HuH-7 (cell line): Measurements from ENCODE around the gene POLK.
"Not testable (repeated sequence)": the region's sequence is repeated elsewhere in the genome, so short reads cannot be mapped to it uniquely, and the experiment has no call there.

Source experiments
- DNase-seq: peaks from one replicate; pipeline ENCODE4 v3.0.0; 2011; ENCODE audit warnings: low spot score

Gene POLK

DNA sequence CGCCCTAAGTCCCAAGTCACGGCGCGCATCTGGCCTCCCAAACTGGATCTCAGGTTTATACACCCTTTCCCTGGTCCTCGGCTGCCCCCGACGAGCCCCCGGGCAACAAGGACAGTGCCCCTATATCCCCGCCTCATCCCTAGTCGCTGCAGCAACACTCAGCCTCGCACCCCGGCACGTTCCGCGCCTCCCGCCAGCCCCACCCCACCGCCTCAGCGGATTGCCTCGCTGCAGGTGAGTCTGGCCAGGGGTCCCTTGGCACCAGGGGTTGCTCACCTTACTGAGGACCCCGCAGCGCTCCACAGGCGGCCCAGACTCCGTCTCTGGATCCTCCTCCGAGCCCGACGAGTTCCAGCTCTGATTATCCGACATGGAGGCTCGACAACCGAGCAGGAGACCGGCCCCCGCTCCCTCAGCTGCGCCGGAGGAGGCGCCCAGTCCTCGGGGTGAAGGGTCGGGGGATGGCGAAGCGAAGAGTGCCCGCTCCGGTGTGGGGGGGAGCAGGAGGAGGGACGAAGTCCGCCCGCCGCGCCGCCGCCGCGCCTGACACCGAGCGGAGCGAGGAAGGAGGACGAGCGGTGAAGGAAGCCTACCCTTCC lies 756 bp upstream of the POLK start:
- DNase-seq, result peak; percentile 33

DNA sequence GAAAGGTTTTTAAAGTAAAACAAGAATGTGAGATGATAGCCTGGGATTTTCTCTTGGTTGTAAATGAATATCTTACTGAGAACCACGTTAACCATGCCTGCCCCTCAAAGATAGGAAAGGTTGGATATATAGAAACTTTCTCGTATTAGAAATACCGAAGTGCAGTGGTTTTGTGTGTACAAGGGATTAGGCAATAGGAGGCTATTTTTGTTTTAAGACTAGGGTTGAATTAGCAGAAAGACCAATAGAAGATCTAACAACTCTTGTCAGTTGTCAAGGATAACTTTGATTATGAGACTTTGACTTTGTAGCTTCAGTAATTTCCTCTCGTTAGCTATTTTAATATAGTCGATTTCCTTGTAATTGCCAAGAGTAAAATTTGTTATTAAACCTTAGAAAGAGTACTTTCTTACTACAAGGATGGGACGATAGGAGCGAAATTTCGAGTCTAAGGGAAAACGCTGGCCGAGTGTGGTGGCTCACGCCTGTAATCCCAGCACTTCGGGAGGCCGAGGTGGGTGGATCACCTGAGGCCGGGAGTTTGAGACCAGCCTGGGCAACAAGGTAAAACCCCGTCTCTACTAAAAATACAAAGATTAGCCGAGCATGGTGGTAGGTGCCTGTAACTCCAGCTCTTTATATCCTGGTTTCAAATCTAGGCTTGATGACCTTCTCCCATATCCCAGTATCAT lies 838 bp downstream of the POLK start:
- DNase-seq, result no peak

DNA sequence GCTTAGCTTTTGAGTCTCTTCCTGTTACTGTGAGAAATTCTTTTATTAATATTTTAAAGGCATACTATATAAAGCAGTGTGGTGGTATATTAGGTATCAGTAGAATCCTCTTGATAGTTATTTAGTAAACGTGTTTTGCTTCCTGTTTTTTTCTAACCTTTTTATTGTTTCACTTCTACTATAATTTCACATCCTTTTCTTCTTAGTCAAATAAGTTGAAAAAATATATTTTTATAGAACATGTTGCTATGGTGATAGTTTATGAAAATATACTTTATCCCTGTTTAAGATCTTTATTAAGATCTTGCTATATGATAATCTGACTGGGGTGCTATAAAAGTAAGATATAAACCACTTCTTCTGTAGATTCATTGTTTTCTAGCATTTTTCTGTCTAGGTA lies 2.1 kb downstream of the POLK start:
- no peak for DNase-seq

DNA sequence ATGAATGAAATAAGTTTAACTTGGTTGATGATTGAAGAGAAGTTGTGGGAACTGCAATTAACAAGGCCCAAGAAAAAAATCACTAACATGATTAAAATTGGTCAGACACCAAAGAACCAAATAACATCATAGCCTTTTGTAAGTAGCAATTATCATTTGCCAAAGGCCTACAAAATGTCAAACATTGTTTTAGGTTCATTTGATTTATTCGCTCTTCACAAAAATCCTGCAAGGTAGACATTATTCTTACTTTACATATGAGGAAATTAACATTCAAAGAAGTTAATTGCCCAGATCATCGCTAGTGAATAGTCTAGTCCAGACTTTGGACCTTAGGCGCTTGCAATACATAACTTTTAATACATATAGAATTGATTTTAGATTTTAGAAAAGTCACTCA lies 2.6 kb downstream of the POLK start:
- DNase-seq, result no peak

DNA sequence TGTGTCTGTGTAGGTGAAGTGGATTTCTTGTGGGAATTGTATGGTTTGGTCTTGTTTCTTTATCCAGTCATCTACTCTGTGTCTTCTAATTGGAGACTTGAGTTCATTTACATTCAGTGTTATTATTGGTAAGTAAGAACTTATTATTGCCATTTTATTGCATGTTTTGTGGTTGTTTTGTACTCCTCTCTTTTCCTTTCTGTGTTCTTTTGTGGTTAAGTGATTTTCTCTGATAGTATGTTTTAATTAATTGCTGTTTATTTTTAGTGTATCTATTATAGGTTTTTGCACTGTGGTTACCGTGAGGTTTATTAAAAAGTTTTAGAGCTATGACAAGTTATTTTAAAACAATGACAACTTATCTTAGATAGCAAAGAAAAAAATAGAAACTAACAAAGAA lies 8.1 kb downstream of the POLK start:
- DNase-seq, result no peak

DNA sequence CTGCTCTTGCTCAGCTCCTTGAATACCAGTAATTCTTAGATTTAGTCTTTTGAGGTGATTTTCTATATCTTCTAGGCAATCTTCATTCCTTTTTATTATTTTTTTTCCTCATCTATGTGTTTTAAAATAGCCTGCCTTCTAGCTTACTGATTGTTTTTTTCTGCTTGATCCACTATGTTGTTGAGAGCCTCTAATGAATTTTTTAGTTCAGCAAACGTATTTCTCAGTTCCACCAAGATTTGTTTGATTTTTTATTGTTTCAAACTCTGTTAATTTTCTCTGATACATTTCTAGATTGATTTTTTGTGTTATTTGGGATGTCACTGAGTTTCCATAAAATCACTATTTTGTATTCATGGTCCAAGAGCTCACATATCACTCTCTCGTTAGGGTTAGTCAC lies 9.5 kb downstream of the POLK start:
- no peak for DNase-seq

DNA sequence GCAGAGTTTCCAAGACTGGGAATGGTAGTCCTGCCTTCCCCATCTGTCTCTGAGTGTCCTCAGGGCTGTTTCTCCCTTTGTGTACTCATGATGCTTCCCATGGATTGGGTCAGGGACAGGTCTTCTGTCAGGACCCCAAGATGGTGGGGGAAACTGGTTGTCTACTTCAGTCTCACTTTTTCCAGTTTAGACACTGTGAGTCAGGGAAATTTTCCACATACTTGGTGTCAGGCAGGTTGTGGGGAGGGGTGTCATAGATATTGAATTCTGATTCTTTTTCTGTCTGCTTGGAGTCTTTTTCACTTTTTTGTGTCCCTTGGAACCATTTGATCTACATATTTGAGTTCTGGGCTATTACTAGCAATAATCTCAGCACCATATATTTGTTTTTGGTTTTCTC lies 10.3 kb downstream of the POLK start:
- DNase-seq, result no peak

DNA sequence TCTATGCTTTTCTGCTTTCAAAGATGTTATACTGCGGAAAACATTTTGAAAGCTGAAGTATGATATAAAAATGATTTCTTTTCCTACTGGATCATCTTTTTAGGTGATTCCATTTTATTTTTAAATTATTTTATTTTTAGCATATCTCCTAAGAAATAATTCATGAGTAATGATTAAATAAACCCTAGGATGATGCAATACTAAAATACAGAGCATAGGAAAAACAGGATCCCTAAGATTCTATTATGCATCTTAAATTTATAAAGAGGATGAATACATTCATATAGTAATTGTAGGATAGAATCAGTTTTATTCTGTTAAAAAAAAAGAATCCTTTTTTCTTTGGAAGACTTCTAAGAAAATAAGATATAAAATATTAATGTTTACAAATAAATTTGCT lies 10.9 kb downstream of the POLK start:
- no peak for DNase-seq

DNA sequence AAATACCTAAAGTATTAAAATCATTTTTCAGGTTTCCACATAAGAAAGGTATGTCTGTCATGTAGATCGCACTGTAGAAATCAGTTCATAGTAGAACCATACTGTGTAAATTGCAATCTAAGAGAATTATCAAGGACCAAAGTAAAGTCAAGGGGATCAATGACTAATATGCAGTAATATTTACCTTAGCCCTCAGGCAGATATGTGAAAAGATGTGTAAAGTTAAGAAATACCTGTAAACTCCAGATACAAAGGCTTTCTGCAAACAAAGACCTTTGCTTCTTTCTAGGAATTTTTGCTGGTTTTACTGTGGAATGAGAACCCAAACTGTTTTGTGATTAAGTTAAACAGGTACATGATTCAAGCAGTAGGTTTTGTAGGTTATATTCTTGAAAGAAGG lies 11.6 kb downstream of the POLK start:
- no peak for DNase-seq

DNA sequence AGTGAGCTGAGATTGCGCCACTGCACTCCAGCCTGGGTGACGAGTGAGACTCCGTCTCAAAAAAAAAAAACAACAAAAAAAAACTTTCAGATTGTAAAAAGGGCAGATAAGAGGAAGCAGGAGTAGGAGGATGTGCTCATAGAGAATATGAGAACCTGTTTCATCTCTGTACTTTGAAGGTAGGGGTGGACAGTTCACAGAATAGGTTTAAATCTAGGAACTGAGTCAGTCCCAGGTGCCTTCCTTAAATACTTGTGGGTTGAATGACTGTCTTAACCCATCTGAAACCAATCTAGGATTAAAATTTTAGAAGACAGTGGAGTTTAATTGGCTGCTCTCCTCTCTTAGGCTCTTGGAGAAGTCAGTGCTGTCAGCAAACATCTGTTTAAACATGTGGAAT lies 12.4 kb downstream of the POLK start:
- DNase-seq, result no peak

DNA sequence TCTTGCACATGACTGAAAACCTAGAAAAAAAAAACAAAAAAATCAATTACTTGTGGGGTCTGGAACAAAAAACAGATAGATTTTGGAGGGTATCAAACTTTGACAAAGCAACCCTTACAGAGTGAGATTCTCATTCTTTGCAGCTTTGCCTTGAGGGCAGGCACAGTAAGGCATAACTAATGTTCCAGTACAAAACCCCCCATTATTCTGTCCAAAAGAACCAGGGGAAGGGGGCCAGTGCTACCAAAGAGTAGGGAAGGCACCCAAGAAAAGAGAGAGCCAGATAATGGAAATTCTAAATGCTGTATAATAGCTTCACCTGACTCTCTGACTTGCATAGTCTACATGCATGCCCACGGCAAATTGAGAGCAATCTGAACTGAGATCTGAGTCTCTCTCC lies 12.9 kb downstream of the POLK start:
- no peak for DNase-seq

DNA sequence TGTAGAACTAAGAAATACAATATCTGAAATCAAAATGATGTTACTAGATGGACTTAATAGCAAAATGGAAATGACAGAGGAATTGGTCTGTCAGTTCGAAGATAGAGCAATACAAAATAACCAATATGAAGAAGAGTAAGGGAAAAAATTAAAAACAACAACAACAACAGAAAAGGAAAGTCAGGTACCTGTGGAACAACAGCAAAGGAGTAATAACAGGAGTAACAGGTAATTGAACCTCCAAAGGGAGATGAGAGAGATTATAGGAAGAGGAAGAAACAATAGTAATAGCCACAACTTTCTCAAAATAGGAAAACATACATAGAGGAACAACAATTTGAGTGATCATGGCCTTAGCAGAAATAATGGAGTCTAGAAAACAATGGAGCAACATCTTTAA lies 13.7 kb downstream of the POLK start:
- no peak for DNase-seq

DNA sequence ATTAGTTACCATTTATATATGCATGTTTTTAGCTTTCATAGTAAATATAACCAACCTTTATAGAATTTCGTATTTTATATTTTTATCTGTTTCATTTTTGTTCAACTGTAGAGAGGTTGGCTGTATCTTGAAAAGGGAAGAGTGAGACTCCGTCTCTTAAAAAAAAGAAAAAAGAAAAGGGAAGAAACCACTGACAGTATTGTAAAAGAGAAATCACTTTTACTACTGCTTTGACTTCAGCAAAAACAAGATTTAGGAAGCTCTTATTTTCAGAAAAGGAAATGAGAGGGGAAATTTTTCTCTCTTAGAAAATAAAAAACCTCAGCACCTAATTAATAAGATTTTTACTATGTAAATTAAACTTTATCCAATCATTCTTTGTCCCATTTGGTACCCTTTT lies 14.4 kb downstream of the POLK start:
- no peak for DNase-seq

DNA sequence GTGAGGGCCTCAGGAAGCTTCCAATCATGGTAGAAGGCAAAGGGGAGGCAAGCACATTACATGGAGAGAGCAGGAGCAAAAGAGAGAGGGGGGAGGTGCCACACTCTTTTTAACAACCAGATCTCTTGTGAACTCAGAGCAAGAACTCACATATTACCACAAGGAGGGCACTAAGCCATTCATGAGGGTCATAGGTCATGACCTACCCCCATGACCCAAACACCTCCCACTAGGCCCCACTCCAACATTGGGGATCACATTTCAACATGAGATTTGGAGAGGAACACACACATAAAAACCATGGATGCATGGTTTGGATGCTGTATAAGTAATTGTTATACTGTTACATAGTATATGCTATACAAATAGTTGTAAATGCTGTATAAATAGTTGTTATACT lies 17.5 kb downstream of the POLK start:
- no peak for DNase-seq

DNA sequence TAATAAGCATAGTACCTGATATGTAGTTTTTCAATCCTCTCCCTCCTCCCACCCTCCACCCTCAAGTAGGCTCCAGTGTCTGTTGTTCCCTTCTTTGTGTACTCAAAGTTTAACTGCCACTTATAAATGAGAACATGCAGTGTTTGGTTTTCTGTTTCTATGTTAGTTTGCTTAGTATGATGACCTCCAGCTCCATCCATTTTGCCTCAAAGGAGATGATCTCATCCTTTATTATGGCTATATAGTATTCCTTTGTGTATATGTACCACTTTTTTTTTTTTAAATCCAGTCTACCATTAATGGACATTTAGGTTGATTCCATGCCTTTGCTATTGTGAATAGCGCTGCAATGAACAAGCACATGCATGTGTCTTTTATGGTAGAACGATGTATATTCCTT lies 20.5 kb downstream of the POLK start:
- DNase-seq, result no peak

DNA sequence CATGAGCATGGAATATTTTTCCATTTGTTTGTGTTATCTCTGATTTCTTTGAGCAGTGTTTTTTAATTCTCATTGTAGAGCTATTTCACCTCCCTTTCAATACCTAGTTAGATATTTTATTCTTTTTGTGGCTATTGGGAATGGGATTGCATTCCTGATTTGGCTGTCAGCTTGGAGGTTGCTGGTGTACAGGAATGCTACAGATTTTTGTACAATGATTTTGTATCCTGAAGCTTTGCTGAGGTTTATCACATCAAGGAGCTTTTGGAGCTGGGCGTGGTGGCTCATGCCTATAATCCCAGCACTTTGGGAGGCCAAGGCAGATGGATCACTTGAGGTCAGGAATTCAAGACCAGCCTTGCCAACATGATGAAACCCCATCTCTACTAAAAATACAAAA lies 22.0 kb downstream of the POLK start:
- not testable (repeated sequence) for DNase-seq

DNA sequence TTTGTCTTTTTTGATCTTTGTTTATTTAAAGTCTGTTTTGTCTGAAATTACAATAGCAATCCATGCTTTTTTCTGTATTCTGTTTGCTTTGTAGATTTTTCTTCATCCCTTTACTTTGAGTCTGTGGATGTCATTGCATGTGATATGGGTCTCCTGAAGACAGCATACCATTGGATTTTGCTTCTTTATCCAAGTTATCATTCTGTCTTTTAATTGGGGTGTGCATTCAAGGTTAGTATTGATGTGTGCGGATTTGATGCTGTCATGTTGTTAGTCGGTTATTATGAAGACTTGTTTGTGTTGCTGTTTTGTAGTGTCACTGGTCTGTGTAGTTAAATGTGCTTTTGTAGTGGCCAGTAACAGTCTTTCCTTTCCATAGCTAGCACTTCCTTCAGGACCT lies 23.0 kb downstream of the POLK start:
- no peak for DNase-seq

DNA sequence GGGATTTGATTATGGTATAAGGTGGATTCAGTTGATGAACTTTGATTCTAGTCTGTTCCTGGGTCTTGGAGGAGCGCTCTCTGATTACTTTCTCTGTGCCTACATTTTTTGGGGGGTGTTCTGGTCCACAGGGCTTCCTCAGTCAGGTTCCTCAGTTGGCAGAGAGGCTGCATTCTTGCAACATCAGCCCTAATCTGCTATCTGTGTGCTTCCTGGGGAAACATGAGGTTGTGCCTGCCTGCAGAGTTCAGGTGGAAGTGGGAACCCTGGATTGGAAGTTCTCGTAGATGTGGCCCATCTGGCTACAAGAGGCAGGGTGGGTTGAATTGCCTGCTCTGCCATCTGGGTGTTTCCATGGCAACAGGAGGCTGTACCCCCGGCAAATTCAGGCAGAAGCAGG lies 24.5 kb downstream of the POLK start:
- no peak for DNase-seq

DNA sequence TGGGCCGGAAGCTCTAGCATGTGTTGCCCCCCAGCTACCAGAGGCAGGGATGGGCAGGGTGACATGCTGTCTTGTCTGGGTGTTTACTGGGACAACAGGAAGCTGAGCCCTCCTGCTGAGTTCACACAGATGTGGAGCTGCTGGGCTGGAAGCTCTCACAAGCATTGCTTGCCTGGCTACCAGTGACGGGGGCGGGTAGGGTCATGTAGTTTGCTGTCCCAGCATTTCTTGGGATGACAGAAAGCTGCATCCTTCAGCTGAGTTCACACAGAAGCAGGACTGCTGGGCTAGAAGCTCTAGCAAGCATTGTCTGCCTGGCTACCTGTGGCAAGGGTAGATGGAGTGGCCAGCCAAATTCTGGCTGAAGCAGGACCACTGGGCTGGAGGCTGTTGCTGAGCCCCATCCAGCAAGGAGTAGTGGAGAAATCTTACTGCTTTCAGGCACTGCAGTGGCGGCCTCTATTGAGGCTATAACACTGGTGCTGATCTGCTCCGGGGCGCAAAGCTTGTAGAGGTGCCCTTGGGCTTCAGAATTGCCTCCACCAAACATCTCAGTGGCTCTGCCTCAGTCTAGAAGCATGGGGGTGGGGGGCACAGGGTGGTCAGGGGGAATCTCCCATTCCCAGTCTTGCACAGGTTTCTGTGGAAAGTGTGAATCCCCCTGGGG lies 25.1 kb downstream of the POLK start:
- no peak for DNase-seq

DNA sequence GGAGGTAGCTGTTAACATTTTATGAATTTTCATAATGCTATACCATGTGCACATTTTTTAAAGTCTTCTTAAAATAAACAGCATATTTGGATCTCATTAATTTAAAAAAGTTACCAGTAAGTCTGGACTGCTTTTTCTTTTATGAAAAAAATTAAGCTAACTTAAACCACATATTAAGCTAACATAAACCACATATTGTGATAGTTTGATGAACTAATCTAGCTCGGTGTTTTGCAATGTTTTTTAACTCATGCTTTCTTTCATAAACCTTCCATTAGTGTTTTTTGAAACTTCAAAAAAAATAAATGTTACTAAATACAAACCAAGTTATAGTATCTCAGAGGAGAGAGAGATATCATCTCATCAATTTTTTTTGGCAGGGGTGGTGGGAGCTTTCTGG lies 26.5 kb downstream of the POLK start:
- no peak for DNase-seq

DNA sequence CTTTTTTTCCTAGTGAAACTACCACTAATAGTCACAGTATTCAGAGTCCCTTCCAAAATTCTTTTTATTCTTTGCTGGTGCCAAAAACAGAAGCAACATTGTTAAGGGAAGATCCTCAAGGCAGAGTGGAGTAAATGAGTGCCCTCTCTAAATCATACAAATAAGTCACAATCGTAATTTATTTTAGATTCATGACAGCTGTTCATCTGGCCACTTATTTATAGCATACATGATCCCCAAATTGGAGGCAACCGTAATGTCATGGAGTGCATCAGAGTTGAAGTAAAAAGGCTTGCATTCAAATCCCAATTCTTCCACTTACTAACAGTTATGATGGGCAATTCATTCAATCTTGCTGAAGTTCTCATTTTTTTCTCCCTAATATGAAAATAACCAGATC lies 33.4 kb downstream of the POLK start:
- no peak for DNase-seq

DNA sequence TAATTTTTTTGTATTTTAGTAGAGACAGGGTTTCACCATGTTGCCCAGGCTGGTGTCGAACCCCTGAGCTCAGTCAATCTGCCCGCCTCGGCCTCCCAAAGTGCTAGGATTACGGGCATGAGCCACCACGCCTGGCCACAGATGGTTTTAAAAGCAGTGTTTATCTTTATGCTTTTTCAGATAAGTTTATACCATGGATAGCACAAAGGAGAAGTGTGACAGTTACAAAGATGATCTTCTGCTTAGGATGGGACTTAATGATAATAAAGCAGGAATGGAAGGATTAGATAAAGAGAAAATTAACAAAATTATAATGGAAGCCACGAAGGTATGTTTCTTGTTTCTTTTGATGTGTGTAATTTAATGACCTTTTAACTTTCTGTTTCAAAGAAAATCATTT lies 35.1 kb downstream of the POLK start:
- no peak for DNase-seq

DNA sequence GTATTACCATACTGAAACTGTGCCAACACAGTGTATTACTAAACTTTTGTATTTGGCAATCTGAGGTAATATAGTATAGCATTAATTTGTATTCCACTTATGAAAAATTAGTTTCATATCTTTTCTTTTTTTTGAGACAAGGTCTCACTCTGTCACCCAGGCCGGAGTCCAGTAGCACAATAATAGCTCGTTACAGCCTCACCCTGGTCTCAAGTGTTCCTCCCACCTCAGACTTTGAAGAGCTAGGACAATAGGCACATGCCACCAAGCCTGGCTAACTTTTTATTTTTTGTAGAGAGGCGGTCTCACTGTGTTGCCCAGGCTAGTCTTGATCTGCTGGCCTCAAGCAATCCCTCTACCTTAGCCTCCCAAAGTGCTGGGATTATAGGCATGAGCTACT lies 36.1 kb downstream of the POLK start:
- no peak for DNase-seq

DNA sequence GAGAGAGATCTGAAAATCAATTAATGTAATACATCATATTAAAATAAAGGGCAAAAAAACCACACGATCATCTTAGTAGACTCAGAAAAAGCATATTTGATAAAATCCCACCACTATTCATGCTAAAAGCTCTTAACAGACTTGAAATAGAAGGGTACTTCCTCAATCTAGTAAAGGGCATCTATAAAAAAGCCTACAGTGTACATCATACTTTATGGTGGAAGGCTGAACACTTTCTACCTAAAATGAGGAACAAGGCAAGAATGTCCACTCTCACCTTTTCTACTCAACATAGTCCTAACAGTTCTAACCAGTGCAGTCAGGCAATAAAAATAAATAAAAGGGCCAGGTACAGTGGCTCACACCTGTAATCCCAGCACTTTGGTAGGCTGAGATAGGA lies 38.9 kb downstream of the POLK start:
- no peak for DNase-seq
